GM23248 (cell line): ENCODE results near the gene LSAMP.

Experiments used
- EZH2 ChIP-seq: fragments of 200-600 bp; sonication (generic); IDR thresholded peaks from 2 replicates; pipeline ENCODE4 v1.6.1; 2018; ENCODE audit warnings: antibody characterized with exemption, mild to moderate bottlenecking; ENCODE audit not compliant: insufficient read depth, poor library complexity, severe bottlenecking
- EZH2phosphoT487 ChIP-seq: fragments of 200-600 bp; sonication (generic); IDR thresholded peaks from 2 replicates; pipeline ENCODE4 v1.6.1; 2018; ENCODE audit warnings: antibody characterized with exemption, moderate library complexity, mild to moderate bottlenecking, low read depth; ENCODE audit not compliant: insufficient read depth

DNA sequence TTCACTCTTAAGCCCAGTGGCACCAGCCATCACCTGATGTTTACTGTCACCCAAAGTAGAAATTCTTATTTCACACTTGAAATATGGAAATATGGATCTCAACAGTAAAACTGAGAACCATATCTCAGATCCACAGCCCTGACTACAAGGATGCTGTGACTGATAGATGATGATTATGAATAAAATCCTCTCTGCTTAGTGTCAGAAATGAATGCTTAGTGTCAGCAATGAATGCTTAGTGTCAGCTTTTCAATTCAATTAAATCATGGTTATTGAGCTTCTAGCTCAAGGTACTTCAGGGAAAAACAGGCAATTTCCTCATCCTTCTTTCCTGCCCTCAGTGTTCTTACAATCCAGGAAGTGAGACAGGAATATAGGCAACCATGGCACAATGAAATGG is 392.3 kb downstream of the LSAMP start:
- TF ChIP-seq EZH2phosphoT487 (no peak), EZH2 (no peak)
